Measurements from ENCODE around the gene ARFRP1. TPM values are rescaled to one million over a fixed set of nuclear protein-coding genes. Genes with fewer than 3 reads are reported as not detected.

ARFRP1 gene
- polyA plus RNA-seq, 3 donors: 18.2 to 31.1 (median 20.7) TPM

GRCh38 chr20:63693733-63694583 is 13.8 kb downstream of the ARFRP1 start:
- DNase-seq: no peak
- Histone ChIP-seq H4K20me1 (ENCODE audit: insufficient read depth, low read length) (peaks cover 30% of the 10 kb centered on the region), H3K4me3 (replicated peaks in 1 of 3; ENCODE audit: low read depth in 2 of 3, low read length in 3 of 3) (no peak overlapping the region), H3K27me3 (ENCODE audit: control insufficient read depth in 2 of 2, insufficient read depth in 2 of 2, low read length in 2 of 2) (peaks cover 0 to 12% of the 10 kb centered on the region in 2 donors), H3K36me3 (replicated peaks in 1 of 2; ENCODE audit: control insufficient read depth in 1 of 2, insufficient read depth in 2 of 2, low read length in 2 of 2) (peaks cover 0 to 11% of the 10 kb centered on the region in 2 donors), H3K27ac (ENCODE audit: low read depth in 1 of 2, low read length in 2 of 2) (no peak overlapping the region), H3K4me2 (replicated peaks; ENCODE audit: extremely low read depth, low read length, poor library complexity, severe bottlenecking) (no peak overlapping the region), H3K9ac (ENCODE audit: insufficient read depth, low read length, poor library complexity, severe bottlenecking) (no peak overlapping the region), H3K79me2 (ENCODE audit: insufficient read depth, low read length) (no peaks in the 10 kb centered on the region), H3K9me3 (replicated peaks in 1 of 2; ENCODE audit: control insufficient read depth in 1 of 2, insufficient read depth in 1 of 2, low read length in 2 of 2) (no peaks in the 10 kb centered on the region), H3K4me1 (ENCODE audit: control insufficient read depth in 1 of 2, insufficient read depth in 2 of 2, low read length in 2 of 2) (peaks cover 16% of the 10 kb centered on the region in 2 donors), H2AFZ (ENCODE audit: insufficient read depth, low read depth, low read length, poor library complexity, severe bottlenecking) (no peak overlapping the region)
- Mint-ChIP-seq H3K27me3 (ENCODE audit: low read depth in 3 of 3) (peaks cover 2 to 21% (median 3%) of the 10 kb centered on the region in 3 donors), H3K27ac (peak overlapping the region in 1 of 7 donors; percentile 5), H3K4me1 (peaks cover 16% of the 10 kb centered on the region), H3K4me3 (no peak overlapping the region), H3K9me3 (no peaks in the 10 kb centered on the region), H3K36me3 (peaks cover 5 to 13% of the 10 kb centered on the region in 2 donors)
- 98% methylated on average over 17 of the region's 21 CpGs for WGBS (ENCODE audit: insufficient coverage)
- intact Hi-C loops (cut with micrococcal nuclease): no loop called here
- no peak for TF ChIP-seq CTCF (IDR thresholded peaks at IDR 0.05)

GRCh38 chr20:63693083-63693732 is 14.6 kb downstream of the ARFRP1 start:
- H3K9me3 Mint-ChIP-seq: no peaks in the 10 kb centered on the region
- H3K9me3 ChIP-seq (replicated peaks in 1 of 2; ENCODE audit: control insufficient read depth in 1 of 2, insufficient read depth in 1 of 2, low read length in 2 of 2): no peaks in the 10 kb centered on the region
- H3K36me3 ChIP-seq (replicated peaks in 1 of 2; ENCODE audit: control insufficient read depth in 1 of 2, insufficient read depth in 2 of 2, low read length in 2 of 2): peaks cover 0 to 11% of the 10 kb centered on the region in 2 donors
- no peak for DNase-seq
- intact Hi-C loops (cut with micrococcal nuclease): no loop called here
- WGBS (ENCODE audit: insufficient coverage): 99% methylated on average over 8 of the region's 10 CpGs
- peaks cover 0 to 12% of the 10 kb centered on the region in 2 donors for H3K27me3 ChIP-seq (ENCODE audit: control insufficient read depth in 2 of 2, insufficient read depth in 2 of 2, low read length in 2 of 2)
- no peak overlapping the region for H3K4me3 Mint-ChIP-seq
- no peak overlapping the region for H3K4me3 ChIP-seq (replicated peaks in 1 of 3; ENCODE audit: low read depth in 2 of 3, low read length in 3 of 3)
- no peak overlapping the region for H3K27ac ChIP-seq (ENCODE audit: low read depth in 1 of 2, low read length in 2 of 2)
- H3K79me2 ChIP-seq (ENCODE audit: insufficient read depth, low read length): no peaks in the 10 kb centered on the region
- H3K4me1 ChIP-seq (ENCODE audit: control insufficient read depth in 1 of 2, insufficient read depth in 2 of 2, low read length in 2 of 2): peaks cover 17 to 18% of the 10 kb centered on the region in 2 donors
- no peak overlapping the region for H3K9ac ChIP-seq (ENCODE audit: insufficient read depth, low read length, poor library complexity, severe bottlenecking)
- H4K20me1 ChIP-seq (ENCODE audit: insufficient read depth, low read length): peaks cover 23% of the 10 kb centered on the region
- H3K27ac Mint-ChIP-seq: peak overlapping the region in 1 of 7 donors; percentile 61
- no peak overlapping the region for H2AFZ ChIP-seq (ENCODE audit: insufficient read depth, low read depth, low read length, poor library complexity, severe bottlenecking)
- H3K4me1 Mint-ChIP-seq: peaks cover 16% of the 10 kb centered on the region
- no peak overlapping the region for H3K4me2 ChIP-seq (replicated peaks; ENCODE audit: extremely low read depth, low read length, poor library complexity, severe bottlenecking)
- H3K36me3 Mint-ChIP-seq: peaks cover 5 to 13% of the 10 kb centered on the region in 2 donors
- peaks cover 3 to 21% (median 3%) of the 10 kb centered on the region in 3 donors for H3K27me3 Mint-ChIP-seq (ENCODE audit: low read depth in 3 of 3)
- no peak for TF ChIP-seq CTCF (IDR thresholded peaks at IDR 0.05)

All from CD14-positive monocyte (primary cell).